Osteoblast (primary cell): ENCODE results near the gene CSPG5. TPM values are rescaled to one million over a fixed set of nuclear protein-coding genes. Genes with fewer than 3 reads are reported as not detected.
A peak's percentile ranks its signal among the peaks of the same experiment; 100 is the strongest.

ENCODE experiments used
- DNase-seq: peaks from one replicate; pipeline ENCODE4 v3.0.0; 2011; ENCODE audit warnings: low spot score, mixed read lengths; ENCODE audit not compliant: insufficient read length; ENCODE audit errors: missing footprints
- H2AFZ ChIP-seq: 2 replicates; pipeline ENCODE4 v1.6.0; 2011; ENCODE audit warnings: mild to moderate bottlenecking, low read length
- H3K27ac ChIP-seq: 2 replicates; pipeline ENCODE4 v1.5.1; 2011; ENCODE audit warnings: mild to moderate bottlenecking, low read depth, low read length, moderate library complexity
- H3K27me3 ChIP-seq: 2 replicates; pipeline ENCODE4 v1.6.0; 2012; ENCODE audit warnings: mild to moderate bottlenecking, control low read depth, inconsistent platforms, low read length, moderate library complexity; ENCODE audit not compliant: insufficient read depth
- H3K36me3 ChIP-seq: 2 replicates; pipeline ENCODE4 v1.5.1; 2011; ENCODE audit warnings: mild to moderate bottlenecking, low read length, control low read depth, moderate library complexity; ENCODE audit not compliant: insufficient read depth
- H3K4me1 ChIP-seq: 2 replicates; pipeline ENCODE4 v1.5.1; 2011; ENCODE audit warnings: mild to moderate bottlenecking, low read length, control low read depth, moderate library complexity; ENCODE audit not compliant: insufficient read depth
- H3K4me2 ChIP-seq: 2 replicates; pipeline ENCODE4 v1.6.0; 2011; ENCODE audit warnings: mild to moderate bottlenecking, low read length; ENCODE audit not compliant: insufficient read depth
- H3K4me3 ChIP-seq: fragments of 200-600 bp; sonication (generic); 3 replicates; pipeline ENCODE4 v1.5.1; 2012; ENCODE audit warnings: mild to moderate bottlenecking, low read length, inconsistent platforms; ENCODE audit not compliant: insufficient read depth
- H3K79me2 ChIP-seq: 2 replicates; pipeline ENCODE4 v1.6.0; 2012; ENCODE audit warnings: mild to moderate bottlenecking, low read length, control low read depth, inconsistent platforms; ENCODE audit not compliant: insufficient read depth
- H3K9me3 ChIP-seq: 2 replicates; pipeline ENCODE4 v1.5.1; 2011; ENCODE audit warnings: low read depth, low read length, control low read depth
- H4K20me1 ChIP-seq: 2 replicates; pipeline ENCODE4 v1.6.0; 2012; ENCODE audit warnings: mild to moderate bottlenecking, low read length, control low read depth; ENCODE audit not compliant: insufficient read depth
- CTCF ChIP-seq: IDR thresholded peaks from 2 replicates; pipeline ENCODE4 v1.5.1; 2011; ENCODE audit warnings: mild to moderate bottlenecking, low read depth, low read length, moderate library complexity; ENCODE audit errors: extremely low read depth
- total RNA-seq: library from RNA; depleted of rRNA; stranded (reverse); fragments of >200 nt; gene quantifications from 2 replicates; pipeline ENCODE4 v1.2.3, GENCODE V29; 2012

CSPG5 gene
- under 0.01 and 0.29 TPM in 2 replicates for total RNA-seq

- Histone ChIP-seq H4K20me1 (peaks cover 4% of the 10 kb centered on the region), H3K4me1 (no peaks in the 10 kb centered on the region), H3K27me3 (peaks cover 49% of the 10 kb centered on the region), H3K27ac (no peak within 1 kb of the TSS), H3K9me3 (no peaks in the 10 kb centered on the region), H3K4me3 (peak within 1 kb of the TSS; percentile 58), H2AFZ (peak within 1 kb of the TSS; percentile 35), H3K4me2 (peak within 1 kb of the TSS; percentile 74), H3K36me3 (no peaks in the 10 kb centered on the region), H3K79me2 (no peaks in the 10 kb centered on the region)
- DNase-seq: peak; percentile 86
- no peak for TF ChIP-seq CTCF
Observed at GRCh38 chr3:47578691-47579632, at the start of gene CSPG5. Gene CSPG5 (minus strand): TSS chr3:47578865. CDS start chr3:47578693, 172 bp downstream.

DNA sequence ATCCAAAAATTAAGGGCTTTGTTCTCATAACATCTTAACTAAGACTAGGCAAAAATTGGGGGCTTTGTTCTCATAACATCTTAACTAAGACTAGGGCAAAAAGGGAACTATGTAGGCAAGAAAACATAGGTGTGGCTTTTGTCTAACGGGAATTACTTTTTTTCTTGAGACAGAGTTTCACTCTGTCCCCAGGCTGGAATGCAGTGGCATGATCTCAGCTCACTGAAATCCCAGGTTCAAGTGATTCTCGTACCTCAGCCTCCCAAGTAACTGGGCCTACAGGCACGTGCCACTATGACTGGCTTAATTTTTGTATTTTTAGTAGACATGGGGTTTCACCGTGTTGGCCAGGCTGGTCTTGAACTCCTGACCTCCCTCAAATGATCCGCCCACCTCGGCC lies 49.8 kb upstream of the CSPG5 start:
- Histone ChIP-seq H3K4me1 (no peaks in the 10 kb centered on the region), H3K4me3 (no peak overlapping the region), H3K36me3 (peaks cover 23% of the 10 kb centered on the region), H3K27me3 (no peaks in the 10 kb centered on the region), H3K27ac (no peak overlapping the region), H3K79me2 (no peaks in the 10 kb centered on the region), H4K20me1 (no peaks in the 10 kb centered on the region), H3K4me2 (no peak overlapping the region), H2AFZ (no peak overlapping the region), H3K9me3 (no peaks in the 10 kb centered on the region)
- TF ChIP-seq CTCF: no peak
- DNase-seq: no peak

DNA sequence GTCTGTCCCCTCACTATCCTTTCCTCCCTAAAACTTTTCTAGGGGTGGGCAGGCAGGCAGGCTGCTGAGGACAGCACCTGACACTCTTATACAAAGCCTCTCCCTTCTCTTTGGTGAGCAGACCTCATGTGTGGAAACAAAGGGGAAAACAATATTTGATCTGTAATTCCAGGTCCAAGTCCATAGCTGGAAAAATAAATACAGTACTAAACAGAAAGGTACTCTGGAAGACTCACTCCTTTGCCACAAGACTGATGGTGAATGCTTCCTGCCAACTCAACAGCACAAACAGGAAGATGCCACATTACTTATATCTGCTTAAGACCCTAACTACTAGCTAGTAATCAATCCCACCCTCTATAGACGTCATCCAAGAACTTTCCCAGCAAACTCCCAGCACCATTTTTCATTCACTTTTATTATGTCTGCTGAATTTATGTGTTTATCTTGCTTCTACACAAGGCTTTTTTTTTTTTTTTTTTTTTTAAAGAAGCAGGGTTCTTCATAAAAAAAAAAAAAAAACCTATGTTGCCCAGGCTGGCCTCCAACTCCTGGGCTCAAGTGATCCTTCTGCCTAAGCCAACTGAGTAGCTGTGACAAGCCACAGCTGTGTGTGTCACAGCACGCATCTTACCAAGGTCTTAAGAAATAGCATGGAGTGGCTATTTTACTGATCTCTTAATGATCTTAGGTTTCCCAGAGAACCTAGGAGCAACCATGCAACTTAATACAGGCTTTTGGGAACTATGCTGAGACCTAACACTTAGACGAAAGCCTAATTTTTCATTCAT lies 44.2 kb upstream of the CSPG5 start:
- Histone ChIP-seq H3K4me2 (no peak overlapping the region), H3K36me3 (peaks cover 33% of the 10 kb centered on the region), H3K4me1 (no peaks in the 10 kb centered on the region), H4K20me1 (peaks cover 5% of the 10 kb centered on the region), H3K9me3 (no peaks in the 10 kb centered on the region), H3K4me3 (no peak overlapping the region), H3K27ac (no peak overlapping the region), H2AFZ (no peak overlapping the region), H3K27me3 (no peaks in the 10 kb centered on the region), H3K79me2 (no peaks in the 10 kb centered on the region)
- no peak for TF ChIP-seq CTCF
- DNase-seq: no peak
